ENCODE results near the gene KNSTRN.

The KNSTRN gene

DNA sequence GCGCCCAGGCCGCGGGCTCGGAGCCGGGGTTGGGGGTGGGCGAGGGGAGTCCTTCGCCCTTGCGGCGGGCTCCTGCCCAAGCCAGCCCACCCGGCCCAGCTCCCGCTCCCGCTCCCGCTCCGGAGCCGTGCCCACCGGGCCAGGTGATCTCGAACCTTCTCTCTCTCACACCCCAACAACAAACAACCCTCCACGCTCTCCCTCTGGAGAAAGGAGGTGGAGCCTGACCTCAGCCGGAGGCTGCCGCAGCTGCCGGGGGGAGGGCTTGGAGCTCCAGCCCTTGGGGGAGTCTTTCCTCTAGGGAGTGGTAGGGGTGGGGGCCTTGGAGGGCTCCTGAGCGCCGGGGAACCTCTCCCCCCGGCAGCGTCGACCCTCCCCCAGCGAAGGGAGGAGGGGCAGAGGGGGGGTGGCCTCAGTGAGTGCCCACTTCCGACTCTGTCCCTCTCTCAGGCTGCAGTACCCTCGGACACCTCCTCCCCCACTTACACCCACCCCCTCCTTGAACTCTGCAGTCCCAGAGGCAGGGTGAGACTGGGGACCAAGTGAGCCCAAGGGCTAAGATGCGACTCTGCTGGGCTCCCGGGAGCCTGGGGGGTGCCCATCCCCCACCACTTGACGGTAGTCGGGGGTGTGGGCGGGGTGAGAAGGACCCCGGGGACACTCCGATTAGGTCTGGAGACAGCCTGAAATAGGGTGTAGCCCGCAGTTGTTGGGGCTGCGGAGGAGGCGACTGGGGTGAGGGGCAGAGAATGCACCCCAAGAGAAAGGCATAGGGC is 53.8 kb downstream of the KNSTRN start:
- DNase-seq = no peak

DNA sequence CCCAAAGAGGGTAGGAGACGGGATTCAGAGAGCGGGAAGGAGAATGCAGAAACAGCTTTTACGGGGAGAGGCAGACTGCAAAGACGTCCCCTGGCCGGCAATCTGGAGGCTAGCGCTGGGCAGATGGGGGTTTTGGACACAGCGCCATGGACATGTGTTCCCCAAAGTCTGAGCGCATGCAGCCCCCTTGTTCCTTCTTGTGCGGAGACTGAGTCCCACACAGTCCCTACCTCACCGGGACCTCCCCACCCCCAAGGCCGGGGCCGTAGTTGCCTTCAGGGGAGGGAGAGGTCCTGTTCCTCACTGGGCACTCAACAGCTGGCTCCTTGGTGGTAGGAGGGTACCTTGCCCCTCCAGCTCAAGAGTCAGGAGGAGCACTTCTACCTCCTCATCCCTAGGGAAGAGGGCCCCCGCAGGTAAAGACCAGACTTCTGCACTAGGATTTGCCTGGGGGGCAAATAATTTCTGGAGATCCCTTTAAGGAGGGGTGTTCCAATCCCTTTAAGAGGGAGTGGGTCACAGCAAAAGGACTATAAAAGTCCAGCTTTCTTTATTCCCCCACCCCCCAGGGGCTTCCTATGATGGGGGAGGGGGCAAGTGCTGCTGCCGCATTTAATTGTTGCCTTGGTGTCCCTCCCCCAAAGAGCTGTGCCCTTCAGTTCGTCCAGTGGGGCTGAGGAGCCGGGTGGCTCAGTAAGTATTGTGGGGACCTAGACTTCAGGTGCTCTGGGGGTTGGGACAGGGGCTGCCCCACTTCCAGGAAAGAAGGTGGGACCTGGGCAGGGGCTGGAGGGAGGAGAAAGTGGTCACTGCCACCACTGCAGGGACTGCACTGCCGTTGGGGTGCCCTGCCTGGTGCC is 54.6 kb downstream of the KNSTRN start:
- DNase-seq = no peak

DNA sequence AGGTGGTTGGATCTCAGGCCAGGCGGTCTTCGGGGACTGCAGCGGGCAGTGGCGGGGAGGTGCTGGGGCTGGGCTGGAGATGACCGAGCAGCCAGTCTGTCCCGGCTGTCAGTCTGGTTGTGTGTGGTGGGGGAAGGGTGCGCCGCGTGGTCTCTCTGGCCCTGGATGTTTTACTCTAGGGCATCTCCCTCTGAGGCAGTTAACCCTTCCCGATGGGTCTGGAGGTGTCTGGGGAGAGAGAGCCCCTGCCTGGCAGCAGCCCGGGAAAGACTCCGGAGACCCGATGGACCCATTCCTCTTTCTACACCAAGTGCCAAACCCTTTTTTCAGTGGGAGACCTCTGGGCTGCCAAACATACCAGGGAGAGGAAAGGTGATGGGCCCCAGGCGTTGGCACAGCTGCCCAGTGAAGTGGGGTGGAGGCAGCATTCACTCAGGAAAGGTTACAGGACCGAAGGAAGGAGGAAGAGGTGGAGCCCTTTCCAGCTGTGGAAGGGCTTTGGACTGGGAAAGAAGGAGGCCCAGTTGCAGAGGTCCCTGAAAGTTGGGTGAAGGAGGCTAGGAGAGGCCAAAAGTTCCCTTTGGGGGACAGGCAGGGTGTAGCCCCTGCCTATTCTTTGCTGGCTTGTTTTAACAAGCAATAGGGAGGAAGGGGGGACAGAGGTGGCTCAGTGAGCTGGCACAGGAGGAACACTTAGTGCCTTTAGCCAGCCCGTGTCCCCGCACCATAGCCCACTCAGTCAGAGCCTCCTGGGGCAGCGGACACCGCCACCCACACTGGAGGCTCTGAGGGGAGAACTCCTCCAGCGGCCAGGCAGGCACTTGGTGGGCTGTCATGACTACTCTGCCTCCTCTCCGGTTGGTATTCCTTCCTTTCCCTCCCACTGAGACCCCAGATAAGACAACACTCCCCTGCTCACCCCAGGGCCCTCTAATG is 55.5 kb downstream of the KNSTRN start:
- no peak for DNase-seq

GRCh38 chr15:40438712-40439111 is 56.2 kb downstream of the KNSTRN start:
- DNase-seq = no peak

- DNase-seq = peak; percentile 8
These were observed 57.0 kb downstream of the KNSTRN start for GRCh38 chr15:40439461-40439959.

- DNase-seq = no peak
These were observed 57.6 kb downstream of the KNSTRN start for GRCh38 chr15:40439960-40440742.

GRCh38 chr15:40440743-40441564 is 58.4 kb downstream of the KNSTRN start, which contains the start of gene BAHD1:
Gene BAHD1, plus strand, starts transcription at chr15:40440953. Its CDS starts 17,512 bp downstream, at chr15:40458465.
- peak; percentile 80 for DNase-seq

- DNase-seq = no peak
These were observed 59.3 kb downstream of the KNSTRN start for GRCh38 chr15:40441565-40442531.

- no peak for DNase-seq
These were observed 60.7 kb downstream of the KNSTRN start for GRCh38 chr15:40443255-40443654.

DNA sequence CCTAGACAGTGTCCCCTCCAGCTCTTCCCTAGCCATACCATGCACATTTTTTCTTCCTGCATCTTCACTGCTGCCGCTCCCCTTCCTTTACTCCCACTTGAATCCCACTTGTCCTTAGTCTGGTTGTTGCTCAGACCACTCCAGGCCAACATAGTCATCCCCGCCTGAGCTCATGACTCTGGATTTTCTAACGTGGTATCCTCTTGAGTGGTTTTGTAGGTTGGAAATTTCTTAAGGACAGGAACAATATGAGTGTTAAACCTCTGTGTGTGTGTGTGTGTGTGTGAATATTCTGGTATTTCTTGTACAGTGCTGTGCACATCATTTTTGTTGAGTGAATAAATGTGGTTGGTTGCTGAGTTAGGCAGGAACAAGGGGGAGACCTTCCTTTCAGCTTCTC is 61.3 kb downstream of the KNSTRN start:
- DNase-seq = no peak
